HG02884 (cell line): ENCODE data around the gene GSPT1.
A peak's percentile ranks its signal among the peaks of the same experiment; 100 is the strongest.
"Not testable (repeated sequence)": the region's sequence is repeated elsewhere in the genome, so short reads cannot be mapped to it uniquely, and the experiment has no call there.

ENCODE experiments used
- ATAC-seq: cut with Tn5 transposase; IDR thresholded peaks from one replicate; pipeline ENCODE4 v1.9.1; 2021; ENCODE audit warnings: mild to moderate bottlenecking, moderate library complexity; ENCODE audit not compliant: unreplicated experiment

GSPT1 gene

DNA sequence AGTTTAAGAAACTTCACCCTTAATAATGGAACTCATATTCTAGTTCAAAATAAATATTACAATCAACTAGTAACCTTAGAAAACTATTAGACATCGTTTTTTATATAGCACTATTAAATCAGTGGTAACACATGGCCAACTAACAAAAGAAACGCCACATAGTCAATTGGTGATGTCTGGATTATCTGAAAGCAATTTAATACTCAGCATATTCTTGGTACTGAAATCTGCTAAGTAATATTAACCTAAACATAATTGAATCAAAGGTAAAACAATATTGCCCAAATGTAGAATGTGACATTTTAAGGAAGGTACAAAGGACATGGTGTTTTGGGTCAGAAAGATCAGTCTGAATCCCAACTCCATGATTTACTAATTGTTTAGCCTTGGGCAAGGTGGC, 53.3 kb downstream of the GSPT1 start:
- no peak for ATAC-seq

DNA sequence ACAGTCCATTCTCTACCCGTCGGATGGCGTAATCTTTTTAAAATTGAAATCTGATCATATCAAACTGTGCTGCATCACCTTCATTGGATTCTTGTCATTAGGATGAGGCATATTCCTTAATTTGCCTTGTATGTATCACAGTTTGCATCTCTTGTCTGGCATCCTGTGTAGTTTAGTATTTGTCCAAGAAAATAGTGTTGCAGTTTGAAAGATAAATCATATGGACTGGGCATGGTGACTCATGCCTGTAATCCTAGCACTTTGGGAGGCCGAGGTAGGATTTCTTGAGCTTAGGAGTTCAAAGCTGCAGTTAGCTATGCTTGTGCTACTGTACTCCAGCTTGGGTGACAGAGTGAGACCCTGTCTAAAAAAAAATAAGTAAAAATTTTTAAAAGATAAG, 58.6 kb downstream of the GSPT1 start:
- no peak for ATAC-seq

DNA sequence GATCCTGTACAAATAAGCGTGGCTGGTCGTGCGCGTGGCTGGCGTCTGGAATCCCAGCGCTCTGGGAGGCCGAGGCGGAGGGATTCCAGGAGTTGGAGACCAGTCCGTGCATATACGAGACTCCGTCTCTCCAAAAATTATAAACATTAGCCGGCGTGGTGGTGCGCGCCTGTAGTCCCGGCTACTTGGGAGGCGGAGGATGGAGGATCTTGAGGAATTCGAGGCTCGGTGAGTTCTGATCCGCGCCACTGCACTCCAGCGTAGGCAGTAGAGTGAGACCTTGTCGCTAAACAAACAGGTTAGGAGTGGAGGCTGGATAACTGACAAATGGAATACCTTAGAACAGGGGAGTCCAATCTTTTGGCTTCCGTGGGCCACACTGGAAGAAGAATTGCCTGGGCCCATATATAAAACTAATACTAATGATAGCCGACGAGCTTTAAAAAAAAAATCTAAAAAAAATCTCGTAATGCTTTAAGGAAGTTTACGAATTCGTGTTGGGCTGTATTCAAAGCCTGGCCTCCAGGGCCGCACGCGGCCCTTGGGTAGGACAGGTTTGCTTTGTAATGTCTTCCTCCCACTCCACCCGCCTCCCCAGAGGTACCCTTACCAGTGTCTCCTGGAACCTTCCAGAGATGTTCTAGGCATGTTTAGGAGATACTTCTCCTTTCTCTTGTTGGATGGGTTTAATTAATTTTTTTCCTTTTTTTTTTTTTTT, 63.5 kb downstream of the GSPT1 start:
- no peak for ATAC-seq

- peak; percentile 74 for ATAC-seq
Observed at GRCh38 chr16:11851294-11852091, 64.3 kb downstream of the GSPT1 start, which contains the start of gene RSL1D1. RSL1D1 (minus strand) TSS chr16:11851542; CDS start chr16:11851512, 30 bp downstream.

DNA sequence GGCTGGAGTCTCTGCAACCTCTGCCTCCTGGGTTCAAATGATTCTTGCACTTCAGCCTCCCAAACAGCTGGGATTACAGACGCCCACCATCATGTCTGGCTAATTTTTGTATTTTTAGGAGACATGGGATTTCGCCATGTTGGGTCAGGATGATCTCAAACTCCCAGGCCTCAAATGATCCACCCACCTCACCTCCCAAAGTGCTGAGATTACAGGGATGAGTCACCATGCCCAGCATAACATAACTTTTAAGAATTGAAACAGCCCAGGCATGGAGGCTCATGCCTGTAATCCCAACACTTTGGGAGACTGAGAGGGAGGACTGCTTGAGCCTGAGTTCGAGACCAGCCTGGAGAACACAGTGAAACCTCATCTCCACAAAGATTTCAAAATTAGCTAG, 66.9 kb downstream of the GSPT1 start:
- no peak for ATAC-seq

GRCh38 chr16:11844499-11844898, 71.3 kb downstream of the GSPT1 start:
- no peak for ATAC-seq

DNA sequence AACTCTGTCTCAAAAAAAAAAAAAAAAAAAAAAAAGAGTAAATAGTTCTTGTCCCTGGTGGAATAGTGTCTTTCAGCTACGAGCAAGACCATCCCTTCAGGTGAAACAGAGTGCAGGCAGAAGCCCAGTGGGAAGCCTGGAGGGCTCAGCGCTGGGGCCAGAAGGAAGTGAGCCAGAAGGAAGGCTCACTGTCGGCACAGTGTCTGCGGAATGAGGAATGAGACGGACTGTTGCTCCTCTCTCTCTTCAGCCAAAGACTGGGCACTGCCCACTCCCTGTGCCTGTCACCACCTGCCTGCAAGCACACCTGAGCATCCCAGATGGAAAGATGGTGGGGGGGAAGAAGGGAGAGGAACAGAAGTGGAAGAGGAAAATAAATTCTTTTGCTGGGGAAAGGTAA, 71.9 kb downstream of the GSPT1 start:
- no peak for ATAC-seq

- ATAC-seq: no peak
Observed at GRCh38 chr16:11843206-11843605, 72.5 kb downstream of the GSPT1 start.

DNA sequence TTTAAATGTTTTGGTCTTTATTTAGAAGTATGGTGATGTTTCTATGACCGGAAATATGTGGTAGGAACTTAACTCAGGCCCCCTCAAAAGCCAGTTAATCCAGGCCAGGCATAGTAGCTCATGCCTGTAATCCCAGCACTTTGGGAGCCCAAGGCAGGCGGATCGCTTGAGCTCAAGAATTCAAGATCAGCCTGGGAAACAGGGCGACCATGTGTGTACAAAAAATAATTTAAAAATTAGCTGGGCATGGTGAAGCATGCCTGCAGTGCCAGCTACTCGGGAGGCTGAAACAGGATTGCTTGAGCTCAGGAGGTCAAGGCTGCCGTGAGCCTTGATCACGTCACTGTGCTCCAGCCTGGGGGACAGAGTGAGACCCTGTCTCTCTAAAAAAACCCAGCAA, 74.7 kb downstream of the GSPT1 start:
- ATAC-seq: no peak

GRCh38 chr16:11836650-11837244, 79.0 kb downstream of the GSPT1 start:
- no peak for ATAC-seq

- ATAC-seq: no peak
Observed at GRCh38 chr16:11835891-11836649, 79.7 kb downstream of the GSPT1 start.

DNA sequence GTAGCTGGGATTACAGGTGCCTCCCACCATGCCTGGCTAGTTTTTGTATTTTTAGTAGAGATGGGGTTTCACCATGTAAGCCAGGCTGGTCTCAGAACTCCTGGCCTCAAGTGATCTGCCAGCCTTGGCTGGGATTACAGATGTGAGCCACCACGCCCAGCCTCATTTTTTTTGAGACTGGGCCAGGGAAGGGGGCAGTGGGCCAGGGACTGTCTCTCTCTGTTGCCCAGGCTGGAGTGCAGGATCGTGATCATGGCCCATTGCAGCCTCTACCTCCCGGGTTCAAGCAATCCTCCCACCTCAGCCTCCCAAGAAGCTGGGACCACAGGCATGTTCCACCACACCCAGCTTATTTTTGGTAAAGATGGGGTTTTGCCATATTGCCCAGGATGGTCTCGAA, 80.4 kb downstream of the GSPT1 start:
- ATAC-seq: no peak

DNA sequence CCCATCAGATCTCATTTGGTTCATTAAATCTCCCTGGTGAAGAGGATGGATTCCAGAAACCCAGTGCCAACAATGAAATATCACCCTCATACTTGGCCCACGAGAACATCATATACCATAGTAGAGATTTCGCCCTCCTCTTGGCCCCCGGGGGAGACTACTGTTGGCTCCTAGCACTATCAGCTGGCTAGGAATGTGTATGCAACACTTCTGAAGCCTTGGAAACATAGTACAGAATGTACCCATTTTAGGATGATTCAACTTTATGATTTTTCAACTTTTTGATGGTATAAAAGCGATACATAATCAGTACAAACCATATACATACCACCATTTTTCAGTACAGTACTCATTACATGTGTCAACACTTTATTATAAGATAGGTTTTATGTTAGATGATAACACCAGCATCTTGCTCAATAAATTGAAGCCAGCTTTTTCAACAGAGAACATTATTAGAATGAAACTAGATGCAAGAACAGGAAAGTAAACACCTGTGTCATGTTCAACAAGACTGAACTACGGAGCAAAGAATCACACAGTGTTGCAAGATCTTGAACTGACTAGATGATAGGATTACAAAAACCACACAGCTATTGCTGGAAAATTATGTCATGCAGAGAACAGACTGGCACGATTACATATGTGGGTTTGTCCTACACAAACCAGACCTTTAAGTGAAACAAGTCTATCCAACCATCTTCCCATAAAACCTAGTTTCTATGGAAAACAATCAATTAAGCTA, 81.6 kb downstream of the GSPT1 start:
- no peak for ATAC-seq

DNA sequence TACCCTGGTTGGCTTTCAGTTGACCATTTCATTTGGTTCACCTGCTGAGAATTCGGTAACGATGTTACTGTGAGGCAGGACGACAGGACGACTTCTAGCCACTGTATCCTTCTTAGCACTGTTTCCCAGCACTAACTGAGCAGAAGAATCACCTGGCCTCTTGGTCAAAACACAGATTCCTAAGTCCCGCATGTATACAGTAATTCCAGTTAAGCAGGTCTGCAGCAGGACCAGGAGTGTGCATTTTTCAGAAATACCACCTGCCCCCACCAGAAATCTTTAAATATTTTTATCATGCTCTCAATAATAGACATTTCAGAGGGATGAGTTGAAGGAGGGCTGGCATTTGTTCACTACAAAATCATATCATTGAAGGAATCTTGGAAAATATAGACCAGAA, 87.1 kb downstream of the GSPT1 start:
- no peak for ATAC-seq

GRCh38 chr16:11825520-11826165, 90.1 kb downstream of the GSPT1 start:
- not testable (repeated sequence) for ATAC-seq

- ATAC-seq: no peak
Observed at GRCh38 chr16:11824362-11824761, 91.4 kb downstream of the GSPT1 start.

- ATAC-seq: not testable (repeated sequence)
Observed at GRCh38 chr16:11823645-11824044, 92.1 kb downstream of the GSPT1 start.

- no peak for ATAC-seq
Observed at GRCh38 chr16:11819798-11820197, 96.0 kb downstream of the GSPT1 start.

GRCh38 chr16:11818970-11819369, 96.8 kb downstream of the GSPT1 start:
- ATAC-seq: not testable (repeated sequence)
